Measurements from ENCODE around the gene SBSN.

DNA sequence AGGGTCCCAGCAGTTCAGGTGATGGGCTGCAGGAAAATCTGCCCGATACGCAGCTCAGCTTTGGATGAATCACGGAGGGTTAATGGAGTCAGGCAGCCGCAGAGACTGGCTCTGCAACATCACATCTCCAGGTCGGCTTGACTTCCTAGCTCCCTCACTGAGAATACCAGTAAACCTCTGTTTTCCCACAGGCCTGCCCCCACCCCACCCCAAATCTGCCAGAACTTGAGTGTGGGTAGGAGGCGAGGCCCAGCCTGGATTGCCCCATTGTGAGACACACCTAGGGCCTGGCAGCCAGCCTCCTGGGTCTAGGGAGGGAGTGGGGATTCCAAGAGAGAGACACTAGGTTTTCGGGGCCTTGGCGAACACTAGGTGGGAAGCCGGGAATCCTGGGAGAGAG lies 34.1 kb downstream of the SBSN start:
- TF ChIP-seq CTCF (IDR thresholded peaks at IDR 0.05) (no peak), EP300 (IDR thresholded peaks at IDR 0.05) (no peak), POLR2A (IDR thresholded peaks at IDR 0.05; ENCODE audit: low read depth) (no peak)
